H1 (cell line): ENCODE results near the gene SLC43A3.
"Not testable (repeated sequence)": the region's sequence is repeated elsewhere in the genome, so short reads cannot be mapped to it uniquely, and the experiment has no call there.

Experiments
- CTCF ChIP-seq, 3 experiments: IDR thresholded peaks; 1 replicate in 2 of 3; 2 replicates in 1 of 3; pipeline versions ENCODE4 v1.5.1 to v1.6.1; 2011; ENCODE audit warnings: low read length in 3 of 3, mild to moderate bottlenecking in 3 of 3, inconsistent platforms in 2 of 3, low read depth in 1 of 3, moderate library complexity in 1 of 3; ENCODE audit not compliant: insufficient read depth in 1 of 3; ENCODE audit errors: control extremely low read depth in 1 of 3
- EZH2 ChIP-seq: fragments of 200-600 bp; sonication (generic); IDR thresholded peaks from 2 replicates; pipeline ENCODE4 v1.7.1; 2012; ENCODE audit warnings: low read depth, mild to moderate bottlenecking, moderate library complexity, low read length, inconsistent platforms; ENCODE audit not compliant: severe bottlenecking
- GABPA ChIP-seq: IDR thresholded peaks from 2 replicates; pipeline ENCODE4 v1.6.1; 2011; ENCODE audit warnings: mild to moderate bottlenecking, low read length, moderate library complexity, borderline replicate concordance; ENCODE audit not compliant: insufficient read depth
- POLR2A ChIP-seq, 2 experiments: IDR thresholded peaks; 1 replicate in 1 of 2; 2 replicates in 1 of 2; pipeline ENCODE4 v1.6.1; 2011; ENCODE audit warnings: low read depth in 2 of 2, low read length in 2 of 2, mild to moderate bottlenecking in 2 of 2; ENCODE audit errors: control extremely low read depth in 1 of 2

- not testable (repeated sequence) for TF ChIP-seq GABPA; EZH2; CTCF (IDR thresholded peaks at IDR 0.05; ENCODE audit: control extremely low read depth in 1 of 3, insufficient read depth in 1 of 3, low read depth in 1 of 3, low read length in 3 of 3); POLR2A (IDR thresholded peaks at IDR 0.05; ENCODE audit: control extremely low read depth in 1 of 2, low read depth in 2 of 2, low read length in 2 of 2)
Measured at GRCh38 chr11:57403003-57403801, 23.7 kb downstream of the SLC43A3 start.
